ENCODE data around the gene ZMYM4. TPM values are rescaled to one million over a fixed set of nuclear protein-coding genes. Genes with fewer than 3 reads are reported as not detected.

The ZMYM4 gene
- polyA plus RNA-seq, 1 donor from 2014 or later = 36.1 TPM

DNA sequence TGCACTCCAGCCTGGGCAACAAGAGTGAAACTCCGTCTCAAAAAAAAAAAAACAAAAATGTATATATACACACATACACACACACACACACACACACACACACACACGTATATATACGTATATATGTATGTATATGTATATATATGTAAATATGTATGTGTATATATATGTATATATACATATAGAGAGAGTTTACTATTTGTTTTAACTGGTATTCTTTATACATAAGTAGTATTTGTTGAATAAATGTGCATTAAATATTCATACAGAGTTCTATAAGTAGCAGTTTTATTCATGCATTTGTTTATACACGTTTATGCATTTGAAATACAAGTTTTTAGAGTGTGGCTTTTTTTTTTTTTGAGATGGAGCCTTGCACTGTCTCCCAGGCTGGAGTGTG is 113.6 kb downstream of the ZMYM4 start:
- Histone ChIP-seq H3K9ac (ENCODE audit: low read length) (no peak overlapping the region), H3K9me3 (ENCODE audit: low read length) (no peaks in the 10 kb centered on the region), H3K27ac (ENCODE audit: low read length) (no peak overlapping the region), H3K4me3 (ENCODE audit: low read length) (no peak overlapping the region), H3K27me3 (ENCODE audit: insufficient read depth, low read depth, low read length) (no peaks in the 10 kb centered on the region), H3K9me2 (ENCODE audit: insufficient read depth, low read length) (no peaks in the 10 kb centered on the region), H4K20me1 (ENCODE audit: insufficient read depth) (no peaks in the 10 kb centered on the region), H3K36me3 (ENCODE audit: insufficient read depth, low read length) (peaks cover 4% of the 10 kb centered on the region), H3K4me2 (ENCODE audit: low read length) (no peak overlapping the region), H2AFZ (ENCODE audit: low read depth, low read length) (no peak overlapping the region), H3K79me2 (replicated peaks; ENCODE audit: insufficient read depth, low read length) (no peaks in the 10 kb centered on the region), H3F3A (ENCODE audit: insufficient read depth, low read length, poor library complexity, severe bottlenecking) (no peaks in the 10 kb centered on the region)
- no peak for TF ChIP-seq EP300 (conservative IDR thresholded peaks at IDR 0.05; ENCODE audit: poor library complexity, severe bottlenecking)
- TF ChIP-seq, protein P1, sequence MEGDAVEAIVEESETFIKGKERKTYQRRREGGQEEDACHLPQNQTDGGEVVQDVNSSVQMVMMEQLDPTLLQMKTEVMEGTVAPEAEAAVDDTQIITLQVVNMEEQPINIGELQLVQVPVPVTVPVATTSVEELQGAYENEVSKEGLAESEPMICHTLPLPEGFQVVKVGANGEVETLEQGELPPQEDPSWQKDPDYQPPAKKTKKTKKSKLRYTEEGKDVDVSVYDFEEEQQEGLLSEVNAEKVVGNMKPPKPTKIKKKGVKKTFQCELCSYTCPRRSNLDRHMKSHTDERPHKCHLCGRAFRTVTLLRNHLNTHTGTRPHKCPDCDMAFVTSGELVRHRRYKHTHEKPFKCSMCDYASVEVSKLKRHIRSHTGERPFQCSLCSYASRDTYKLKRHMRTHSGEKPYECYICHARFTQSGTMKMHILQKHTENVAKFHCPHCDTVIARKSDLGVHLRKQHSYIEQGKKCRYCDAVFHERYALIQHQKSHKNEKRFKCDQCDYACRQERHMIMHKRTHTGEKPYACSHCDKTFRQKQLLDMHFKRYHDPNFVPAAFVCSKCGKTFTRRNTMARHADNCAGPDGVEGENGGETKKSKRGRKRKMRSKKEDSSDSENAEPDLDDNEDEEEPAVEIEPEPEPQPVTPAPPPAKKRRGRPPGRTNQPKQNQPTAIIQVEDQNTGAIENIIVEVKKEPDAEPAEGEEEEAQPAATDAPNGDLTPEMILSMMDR (IDR thresholded peaks at IDR 0.05; ENCODE audit: poor library complexity, severe bottlenecking) = no peak
- TF ChIP-seq MXI1 (conservative IDR thresholded peaks at IDR 0.05; ENCODE audit: poor library complexity, severe bottlenecking) = no peak
- no peak for TF ChIP-seq POLR2AphosphoS5 (IDR thresholded peaks at IDR 0.05)
- TF ChIP-seq TAF1 (IDR thresholded peaks at IDR 0.05; ENCODE audit: low read depth) = no peak
- no peak for TF ChIP-seq RAD21 (conservative IDR thresholded peaks at IDR 0.05)
- TF ChIP-seq EZH2 (IDR thresholded peaks at IDR 0.05; ENCODE audit: borderline replicate concordance, insufficient read depth, low read length, poor library complexity, severe bottlenecking) = no peak
- TF ChIP-seq, protein P2, sequence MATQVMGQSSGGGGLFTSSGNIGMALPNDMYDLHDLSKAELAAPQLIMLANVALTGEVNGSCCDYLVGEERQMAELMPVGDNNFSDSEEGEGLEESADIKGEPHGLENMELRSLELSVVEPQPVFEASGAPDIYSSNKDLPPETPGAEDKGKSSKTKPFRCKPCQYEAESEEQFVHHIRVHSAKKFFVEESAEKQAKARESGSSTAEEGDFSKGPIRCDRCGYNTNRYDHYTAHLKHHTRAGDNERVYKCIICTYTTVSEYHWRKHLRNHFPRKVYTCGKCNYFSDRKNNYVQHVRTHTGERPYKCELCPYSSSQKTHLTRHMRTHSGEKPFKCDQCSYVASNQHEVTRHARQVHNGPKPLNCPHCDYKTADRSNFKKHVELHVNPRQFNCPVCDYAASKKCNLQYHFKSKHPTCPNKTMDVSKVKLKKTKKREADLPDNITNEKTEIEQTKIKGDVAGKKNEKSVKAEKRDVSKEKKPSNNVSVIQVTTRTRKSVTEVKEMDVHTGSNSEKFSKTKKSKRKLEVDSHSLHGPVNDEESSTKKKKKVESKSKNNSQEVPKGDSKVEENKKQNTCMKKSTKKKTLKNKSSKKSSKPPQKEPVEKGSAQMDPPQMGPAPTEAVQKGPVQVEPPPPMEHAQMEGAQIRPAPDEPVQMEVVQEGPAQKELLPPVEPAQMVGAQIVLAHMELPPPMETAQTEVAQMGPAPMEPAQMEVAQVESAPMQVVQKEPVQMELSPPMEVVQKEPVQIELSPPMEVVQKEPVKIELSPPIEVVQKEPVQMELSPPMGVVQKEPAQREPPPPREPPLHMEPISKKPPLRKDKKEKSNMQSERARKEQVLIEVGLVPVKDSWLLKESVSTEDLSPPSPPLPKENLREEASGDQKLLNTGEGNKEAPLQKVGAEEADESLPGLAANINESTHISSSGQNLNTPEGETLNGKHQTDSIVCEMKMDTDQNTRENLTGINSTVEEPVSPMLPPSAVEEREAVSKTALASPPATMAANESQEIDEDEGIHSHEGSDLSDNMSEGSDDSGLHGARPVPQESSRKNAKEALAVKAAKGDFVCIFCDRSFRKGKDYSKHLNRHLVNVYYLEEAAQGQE (IDR thresholded peaks at IDR 0.05; ENCODE audit: borderline replicate concordance) = no peak
- no peak for TF ChIP-seq SMC3 (conservative IDR thresholded peaks at IDR 0.05; ENCODE audit: poor library complexity)

DNA sequence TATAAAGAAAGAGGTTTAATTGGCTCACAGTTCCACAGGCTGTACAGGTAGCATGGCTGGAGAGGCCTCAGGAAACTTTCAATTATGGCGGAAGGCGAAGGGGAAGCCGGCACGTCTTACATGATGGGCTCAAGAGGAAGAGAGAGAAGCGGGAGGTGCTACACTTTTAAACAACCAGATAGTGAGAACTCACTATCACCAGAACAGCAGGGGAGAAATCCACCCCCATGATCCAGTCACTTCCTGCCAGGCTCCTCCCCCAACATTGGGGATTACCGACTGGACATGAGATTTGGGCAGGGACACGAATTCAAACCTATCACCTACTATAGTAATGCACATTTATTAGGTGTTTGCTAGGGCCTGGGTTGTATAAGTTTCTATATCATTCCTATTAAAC is 117.8 kb downstream of the ZMYM4 start:
- Histone ChIP-seq H3K4me2 (ENCODE audit: low read length) (no peak overlapping the region), H3K79me2 (replicated peaks; ENCODE audit: insufficient read depth, low read length) (no peaks in the 10 kb centered on the region), H3F3A (ENCODE audit: insufficient read depth, low read length, poor library complexity, severe bottlenecking) (no peaks in the 10 kb centered on the region), H3K9me3 (ENCODE audit: low read length) (no peaks in the 10 kb centered on the region), H2AFZ (ENCODE audit: low read depth, low read length) (no peak overlapping the region), H4K20me1 (ENCODE audit: insufficient read depth) (no peaks in the 10 kb centered on the region), H3K9me2 (ENCODE audit: insufficient read depth, low read length) (no peaks in the 10 kb centered on the region), H3K27ac (ENCODE audit: low read length) (no peak overlapping the region), H3K4me3 (ENCODE audit: low read length) (no peak overlapping the region), H3K36me3 (ENCODE audit: insufficient read depth, low read length) (peaks cover 11% of the 10 kb centered on the region), H3K9ac (ENCODE audit: low read length) (no peak overlapping the region), H3K27me3 (ENCODE audit: insufficient read depth, low read depth, low read length) (no peaks in the 10 kb centered on the region)
- no peak for TF ChIP-seq EP300 (conservative IDR thresholded peaks at IDR 0.05; ENCODE audit: poor library complexity, severe bottlenecking)

- Histone ChIP-seq H3K27ac (ENCODE audit: low read length) (no peak overlapping the region), H3K36me3 (ENCODE audit: insufficient read depth, low read length) (peaks cover 11% of the 10 kb centered on the region), H3K27me3 (ENCODE audit: insufficient read depth, low read depth, low read length) (no peaks in the 10 kb centered on the region), H4K20me1 (ENCODE audit: insufficient read depth) (no peaks in the 10 kb centered on the region), H3K9me2 (ENCODE audit: insufficient read depth, low read length) (no peaks in the 10 kb centered on the region), H3K4me2 (ENCODE audit: low read length) (no peak overlapping the region), H3F3A (ENCODE audit: insufficient read depth, low read length, poor library complexity, severe bottlenecking) (no peaks in the 10 kb centered on the region), H3K9me3 (ENCODE audit: low read length) (no peaks in the 10 kb centered on the region), H3K79me2 (replicated peaks; ENCODE audit: insufficient read depth, low read length) (no peaks in the 10 kb centered on the region), H2AFZ (ENCODE audit: low read depth, low read length) (no peak overlapping the region), H3K9ac (ENCODE audit: low read length) (no peak overlapping the region), H3K4me3 (ENCODE audit: low read length) (no peak overlapping the region)
- TF ChIP-seq EZH2 (IDR thresholded peaks at IDR 0.05; ENCODE audit: borderline replicate concordance, insufficient read depth, low read length, poor library complexity, severe bottlenecking) (no peak), TAF1 (IDR thresholded peaks at IDR 0.05; ENCODE audit: low read depth) (no peak), MXI1 (conservative IDR thresholded peaks at IDR 0.05; ENCODE audit: poor library complexity, severe bottlenecking) (no peak), POLR2AphosphoS5 (IDR thresholded peaks at IDR 0.05) (no peak)
These were observed 118.5 kb downstream of the ZMYM4 start for GRCh38 chr1:35386959-35387358.

Data from neural cell (in vitro differentiated cells).